A549 treated with DMSO at 1 μM for 4 hours (cell line): ENCODE results near the gene HAPLN2. TPM values are rescaled to one million over a fixed set of nuclear protein-coding genes. Genes with fewer than 3 reads are reported as not detected.

ENCODE experiments used
- total RNA-seq: library from RNA; stranded (reverse); fragments of 200-300 nt; extraction: Qiagen RNA extraction; gene quantifications from 5 replicates; pipeline ENCODE4 v1.2.3, GENCODE V29; 2022; ENCODE audit warnings: low read depth

The HAPLN2 gene
- 0.05 to 0.19 TPM in 2 of 5 replicates, not detected in the others for total RNA-seq

DNA sequence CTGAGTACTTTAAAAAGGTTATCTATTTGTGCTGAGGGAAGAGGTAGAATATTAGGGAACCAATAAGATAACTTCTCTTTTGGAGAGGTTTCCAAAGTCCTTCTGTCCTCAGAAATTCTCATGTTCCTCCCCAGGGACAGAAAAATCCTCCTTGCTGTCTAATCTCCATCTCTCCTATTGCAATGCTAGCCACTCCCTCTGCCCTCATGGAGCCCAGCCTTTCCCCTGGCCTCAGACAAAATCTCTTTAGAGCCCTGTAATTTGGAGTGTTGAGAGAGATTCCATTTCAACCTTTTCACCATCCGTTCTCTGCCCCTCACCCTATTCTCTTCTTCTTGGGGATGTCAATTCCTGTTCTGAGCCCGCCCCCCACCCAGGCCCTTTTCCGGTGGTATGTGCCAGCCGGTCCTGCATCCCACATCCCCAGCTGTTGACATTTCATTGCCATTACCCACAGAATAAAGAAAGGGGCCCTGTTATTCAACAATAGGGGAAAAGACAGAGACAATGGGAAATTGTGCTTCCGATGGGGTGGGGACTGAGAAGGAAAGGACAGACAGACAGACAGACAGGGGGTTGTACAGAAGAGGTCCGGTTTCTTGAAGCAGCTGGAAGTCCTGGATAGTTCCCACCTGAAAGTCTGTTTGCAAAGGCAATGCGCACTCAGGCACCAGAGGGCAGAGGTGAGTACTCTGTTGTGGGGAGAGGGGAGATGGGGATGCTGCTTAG lies at the start of gene HAPLN2:
Gene HAPLN2 (plus strand): TSS at position 563 of the 729 bp plus-strand sequence. CDS start 4,076 bp downstream, outside the sequence.

DNA sequence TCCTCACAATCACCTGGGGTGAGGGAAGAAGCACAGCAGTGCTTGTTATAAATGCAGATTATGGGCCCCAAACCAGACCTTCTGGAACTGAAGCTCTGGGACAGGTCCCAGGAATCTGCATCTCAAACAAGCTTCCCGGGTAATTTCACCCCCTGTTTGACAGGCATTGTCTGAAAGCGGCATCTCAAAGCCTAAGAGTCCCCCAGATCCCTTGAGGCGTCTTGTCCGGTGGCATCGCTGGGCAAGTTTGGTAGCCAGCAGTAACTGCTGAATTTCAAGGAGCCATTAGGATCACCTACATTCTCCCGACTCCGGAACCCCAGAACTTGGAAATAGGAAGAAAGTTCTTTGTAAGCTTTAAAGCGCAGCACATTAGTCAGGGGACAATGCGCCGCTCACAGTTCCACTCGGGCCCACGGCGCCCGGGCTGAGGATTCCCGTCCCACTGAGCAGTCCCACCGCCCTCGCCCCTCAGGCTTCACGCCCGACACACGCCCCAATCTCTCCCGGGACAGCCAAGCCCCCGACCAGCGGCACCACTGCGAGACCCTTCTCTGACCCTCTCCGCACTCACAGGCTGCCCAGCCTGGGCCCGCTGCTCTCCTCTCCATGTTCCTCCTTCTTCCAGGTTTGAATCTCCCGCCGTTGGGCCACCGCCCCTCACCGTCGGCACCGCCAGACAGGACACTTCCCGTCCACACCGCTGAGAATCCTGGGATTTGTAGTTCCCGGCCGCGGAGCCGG lies 47.1 kb upstream of the HAPLN2 start, which contains the start of gene IQGAP3:
Gene IQGAP3 (minus strand): TSS at position 647 of the 744 bp plus-strand sequence. CDS start 36 bp downstream, at position 611.

DNA sequence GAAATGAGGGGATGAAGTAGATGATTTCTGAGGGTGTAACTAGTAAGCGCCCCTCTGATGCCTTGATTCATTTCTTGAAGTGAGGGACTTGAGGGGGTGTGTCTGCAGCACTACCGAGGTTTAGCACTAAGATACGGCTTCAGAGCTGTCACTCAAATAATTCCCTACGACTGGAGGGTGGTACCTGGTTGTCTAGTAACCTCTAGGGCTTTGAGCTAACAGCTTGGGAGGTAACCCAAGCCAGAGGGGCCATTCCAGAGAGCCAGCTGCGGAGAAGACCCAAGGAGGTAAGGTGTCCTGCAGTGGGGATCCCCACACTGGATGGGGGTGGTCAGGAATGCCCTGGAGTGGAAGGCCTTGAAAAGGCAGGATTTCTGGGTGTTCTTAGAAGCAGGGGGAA lies 39.7 kb upstream of the HAPLN2 start, which contains the start of gene TTC24:
Gene TTC24 (plus strand): TSS at position 252 of the 400 bp plus-strand sequence. CDS start 1,642 bp downstream, outside the sequence.

DNA sequence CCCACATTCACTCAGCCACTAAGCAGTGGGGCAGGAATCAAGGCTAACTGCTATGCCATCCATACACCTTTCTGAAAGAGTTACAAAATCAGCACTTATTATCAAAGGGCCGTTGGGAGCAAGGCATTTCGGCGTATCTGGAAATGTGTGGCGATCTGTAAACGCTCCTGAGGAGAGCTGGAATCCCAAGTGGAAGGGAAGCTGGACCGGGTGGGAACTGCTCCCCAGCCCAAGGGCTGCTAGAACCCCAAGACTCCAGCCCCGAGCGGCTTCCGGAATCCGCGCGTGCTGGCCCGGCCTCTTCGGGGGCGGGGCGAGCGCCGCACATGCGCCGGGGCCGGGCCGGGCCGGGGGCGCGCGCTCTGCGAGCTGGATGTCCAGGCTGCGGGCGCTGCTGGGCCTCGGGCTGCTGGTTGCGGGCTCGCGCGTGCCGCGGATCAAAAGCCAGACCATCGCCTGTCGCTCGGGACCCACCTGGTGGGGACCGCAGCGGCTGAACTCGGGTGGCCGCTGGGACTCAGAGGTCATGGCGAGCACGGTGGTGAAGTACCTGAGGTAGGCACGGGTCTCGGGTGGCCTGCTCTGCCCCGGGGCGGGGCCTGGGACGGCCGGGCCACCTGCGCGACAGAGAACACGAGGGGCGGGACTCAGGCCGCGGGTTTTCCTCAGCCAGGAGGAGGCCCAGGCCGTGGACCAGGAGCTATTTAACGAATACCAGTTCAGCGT lies 27.6 kb upstream of the HAPLN2 start, which contains the start of gene NAXE:
Gene NAXE (plus strand): TSS at position 345 of the 726 bp plus-strand sequence. CDS start 29 bp downstream, at position 374.

DNA sequence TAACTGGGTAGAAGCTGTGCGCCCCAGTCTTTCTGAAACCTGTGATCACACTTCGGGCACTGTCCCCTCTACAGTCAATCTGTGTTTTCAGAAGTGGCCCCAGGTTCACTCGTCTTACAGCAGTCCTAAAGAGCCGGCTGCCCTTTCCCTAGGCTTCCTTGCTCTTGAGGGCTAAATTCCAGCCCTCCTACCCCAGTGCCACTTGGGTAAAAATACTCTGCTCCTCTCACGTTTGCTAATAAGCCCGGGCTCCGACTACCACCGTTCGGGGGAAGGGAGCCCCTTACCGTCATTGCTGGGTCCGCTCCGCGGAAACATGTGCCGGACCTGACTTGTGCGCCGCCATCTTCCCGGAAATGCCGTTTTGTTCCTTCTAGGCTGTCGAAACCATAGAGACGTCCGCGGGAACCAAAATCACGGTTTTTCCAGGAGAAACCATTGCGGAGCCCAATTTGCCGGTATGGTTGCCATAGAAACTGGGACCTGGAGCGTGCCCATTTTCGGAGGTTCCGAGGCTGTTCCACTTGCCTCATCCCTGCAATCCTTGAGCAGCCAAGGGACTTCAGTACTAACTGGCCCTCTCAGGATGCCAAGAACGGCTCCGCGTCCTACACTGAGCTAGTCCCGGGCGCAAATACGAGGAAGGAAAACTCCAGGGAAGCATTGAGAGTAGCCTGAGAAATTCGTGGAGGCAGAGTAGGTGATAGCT lies 17.9 kb upstream of the HAPLN2 start, which contains the start of gene GPATCH4:
Gene GPATCH4 (minus strand): TSS at position 358 of the 709 bp plus-strand sequence.

DNA sequence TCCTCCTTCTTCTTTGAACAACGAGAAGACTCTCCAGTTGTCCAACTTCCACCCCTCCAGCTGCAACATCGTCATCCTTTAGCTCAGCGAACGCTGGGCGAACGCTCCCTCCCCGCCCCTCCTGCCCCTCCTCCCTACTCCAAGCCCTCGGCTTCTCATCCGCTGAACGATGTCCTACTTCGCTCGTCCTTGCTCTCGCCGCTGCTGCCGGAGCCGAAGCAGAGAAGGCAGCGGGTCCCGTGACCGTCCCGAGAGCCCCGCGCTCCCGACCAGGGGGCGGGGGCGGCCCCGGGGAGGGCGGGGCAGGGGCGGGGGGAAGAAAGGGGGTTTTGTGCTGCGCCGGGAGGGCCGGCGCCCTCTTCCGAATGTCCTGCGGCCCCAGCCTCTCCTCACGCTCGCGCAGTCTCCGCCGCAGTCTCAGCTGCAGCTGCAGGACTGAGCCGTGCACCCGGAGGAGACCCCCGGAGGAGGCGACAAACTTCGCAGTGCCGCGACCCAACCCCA lies 22.6 kb downstream of the HAPLN2 start, which contains the start of gene BCAN:
Gene BCAN (plus strand): TSS at position 357 of the 504 bp plus-strand sequence. CDS start 3,938 bp downstream, outside the sequence.

Other genes starting within 250 kb of the HAPLN2 start
- 28.0 to 35.6 TPM (median 34.0 TPM) in 5 replicates for gene MEF2D, start 118.6 kb upstream of the HAPLN2 start, total RNA-seq
- gene IQGAP3, start 46.9 kb upstream of the HAPLN2 start, total RNA-seq = 11.7 to 19.1 TPM (median 16.5 TPM) in 5 replicates
- not detected in 5 replicates for gene TTC24, start 39.7 kb upstream of the HAPLN2 start, total RNA-seq
- gene NAXE, start 27.6 kb upstream of the HAPLN2 start, total RNA-seq = 155 to 171 TPM (median 161 TPM) in 5 replicates
- 70.5 to 101 TPM (median 74.6 TPM) in 5 replicates for gene GPATCH4, start 17.9 kb upstream of the HAPLN2 start, total RNA-seq
- 0.08 to 0.12 TPM in 2 of 5 replicates, not detected in the others for gene BCAN, start 22.7 kb downstream of the HAPLN2 start, total RNA-seq
- 1.4 to 1.8 TPM (median 1.6 TPM) in 5 replicates for gene NES, start 58.0 kb downstream of the HAPLN2 start, total RNA-seq
- gene CRABP2, start 86.2 kb downstream of the HAPLN2 start, total RNA-seq = 9.9 to 13.9 TPM (median 11.1 TPM) in 5 replicates
- gene METTL25B, start 109.1 kb downstream of the HAPLN2 start, total RNA-seq = 23.0 to 26.9 TPM (median 24.1 TPM) in 5 replicates
- gene ISG20L2, start 109.4 kb downstream of the HAPLN2 start, total RNA-seq = 44.5 to 58.6 TPM (median 50.0 TPM) in 5 replicates
- 176 to 202 TPM (median 189 TPM) in 5 replicates for gene MRPL24, start 121.7 kb downstream of the HAPLN2 start, total RNA-seq
- 455 to 497 TPM (median 464 TPM) in 5 replicates for gene HDGF, start 132.3 kb downstream of the HAPLN2 start, total RNA-seq
- 69.7 to 82.0 TPM (median 76.7 TPM) in 5 replicates for gene PRCC, start 148.1 kb downstream of the HAPLN2 start, total RNA-seq
- gene SH2D2A, start 197.4 kb downstream of the HAPLN2 start, total RNA-seq = 3.9 to 5.1 TPM (median 4.7 TPM) in 5 replicates
- not detected in 5 replicates for gene INSRR, start 239.7 kb downstream of the HAPLN2 start, total RNA-seq
- gene NTRK1, start 241.4 kb downstream of the HAPLN2 start, total RNA-seq = 0.09 to 0.26 TPM (median 0.17 TPM) in 4 of 5 replicates, not detected in the other